IMR-90 (cell line): Measurements from ENCODE around the gene FAM193B. TPM values are rescaled to one million over a fixed set of nuclear protein-coding genes. Genes with fewer than 3 reads are reported as not detected.

Experiments
- ATAC-seq: fragments of 200-7000 bp; cut with Tn5 transposase; 2 replicates; pipeline ENCODE4 v1.9.1; 2020; ENCODE audit warnings: low read depth, mild to moderate bottlenecking, moderate library complexity
- BruUV-seq: library from RNA; stranded (reverse); fragments of 400-500 nt; replicated peaks from 2 replicates; lab custom pipeline; 2021; lab: Mats Ljungman, UMichigan
- CTCF ChIA-PET: fragments of 300-600 bp; formaldehyde crosslinking; extraction: SDS; loops from one replicate; lab custom pipeline; 2021; ENCODE audit warnings: antibody characterized with exemption; lab: Yijun Ruan, JAX
- POLR2A ChIA-PET: fragments of 300-600 bp; sonication (Branson Sonifier 250); formaldehyde crosslinking; loops from one replicate; lab custom pipeline; 2022; ENCODE audit warnings: antibody characterized with exemption; ENCODE audit not compliant: unreplicated experiment; lab: Charles Lee
- DNase-seq: peaks from one replicate; pipeline ENCODE4 v3.0.0; 2013
- H2AFZ ChIP-seq: replicated peaks from 2 replicates; pipeline ENCODE3; 2013; ENCODE audit warnings: low read length, mild to moderate bottlenecking; ENCODE audit not compliant: poor library complexity
- H2AK5ac ChIP-seq: 2 replicates; pipeline ENCODE4 v1.6.1; 2013; ENCODE audit warnings: low read depth, low read length, inconsistent platforms
- H2AK9ac ChIP-seq: replicated peaks from 2 replicates; pipeline ENCODE3; 2013; ENCODE audit warnings: mild to moderate bottlenecking, low read depth, low read length, moderate library complexity; ENCODE audit not compliant: poor library complexity
- H2BK120ac ChIP-seq: 2 replicates; pipeline ENCODE4 v1.6.1; 2013; ENCODE audit warnings: low read depth, low read length, inconsistent platforms
- H2BK15ac ChIP-seq: 3 replicates; pipeline ENCODE4 v1.6.1; 2013; ENCODE audit warnings: low read depth, low read length, inconsistent platforms
- H2BK20ac ChIP-seq: 2 replicates; pipeline ENCODE4 v1.6.1; 2013; ENCODE audit warnings: low read depth, mild to moderate bottlenecking, inconsistent platforms, low read length, moderate library complexity
- H2BK5ac ChIP-seq: 2 replicates; pipeline ENCODE4 v1.6.1; 2013; ENCODE audit warnings: mild to moderate bottlenecking, low read depth, low read length, inconsistent platforms; ENCODE audit not compliant: poor library complexity, severe bottlenecking
- H3K14ac ChIP-seq: replicated peaks from 2 replicates; pipeline ENCODE4 v1.6.1; 2013; ENCODE audit warnings: low read depth, low read length, inconsistent platforms
- H3K18ac ChIP-seq: 2 replicates; pipeline ENCODE4 v1.6.1; 2013; ENCODE audit warnings: low read depth, low read length, control low read depth
- H3K23ac ChIP-seq: 2 replicates; pipeline ENCODE4 v1.6.1; 2013; ENCODE audit warnings: low read depth, low read length, inconsistent platforms
- H3K27ac ChIP-seq: 2 replicates; pipeline ENCODE4 v1.5.1; 2013; ENCODE audit warnings: mild to moderate bottlenecking, control low read depth, low read length; ENCODE audit not compliant: insufficient read depth
- H3K27me3 ChIP-seq: 2 replicates; pipeline ENCODE4 v1.6.1; 2013; ENCODE audit warnings: low read length; ENCODE audit not compliant: control insufficient read depth, insufficient read depth
- H3K36me3 ChIP-seq: 2 replicates; pipeline ENCODE4 v1.6.1; 2013; ENCODE audit warnings: low read length, mixed read lengths; ENCODE audit not compliant: control insufficient read depth, insufficient read depth
- H3K4ac ChIP-seq: 2 replicates; pipeline ENCODE4 v1.6.1; 2013; ENCODE audit warnings: low read depth, low read length, inconsistent platforms
- H3K4me1 ChIP-seq: 2 replicates; pipeline ENCODE4 v1.6.1; 2013; ENCODE audit warnings: low read length, mixed read lengths; ENCODE audit not compliant: control insufficient read depth, insufficient read depth
- H3K4me2 ChIP-seq: 2 replicates; pipeline ENCODE4 v1.6.1; 2013; ENCODE audit warnings: low read depth, mild to moderate bottlenecking, control low read depth, low read length, moderate library complexity
- H3K4me3 ChIP-seq: 2 replicates; pipeline ENCODE4 v1.5.1; 2013; ENCODE audit warnings: low read depth, mild to moderate bottlenecking, control low read depth, low read length, moderate library complexity; ENCODE audit not compliant: insufficient read depth
- H3K56ac ChIP-seq: 2 replicates; pipeline ENCODE4 v1.6.1; 2013; ENCODE audit warnings: low read length, inconsistent platforms; ENCODE audit not compliant: insufficient read depth; ENCODE audit errors: extremely low read depth
- H3K79me1 ChIP-seq, 2 experiments: 2 replicates each; pipeline ENCODE4 v1.6.1; 2013; ENCODE audit warnings: low read length in 2 of 2, inconsistent platforms in 1 of 2, low read depth in 1 of 2
- H3K9ac ChIP-seq: 2 replicates; pipeline ENCODE4 v1.6.1; 2013; ENCODE audit warnings: low read depth, low read length, control low read depth
- H3K9me1 ChIP-seq: 2 replicates; pipeline ENCODE4 v1.6.1; 2013; ENCODE audit warnings: low read length, inconsistent platforms; ENCODE audit not compliant: insufficient read depth
- H3K9me3 ChIP-seq: 2 replicates; pipeline ENCODE4 v1.6.1; 2013; ENCODE audit warnings: low read length; ENCODE audit not compliant: control insufficient read depth, insufficient read depth
- H4K20me1 ChIP-seq: 2 replicates; pipeline ENCODE4 v1.6.1; 2013; ENCODE audit warnings: low read length, inconsistent platforms; ENCODE audit not compliant: insufficient read depth
- H4K5ac ChIP-seq: 2 replicates; pipeline ENCODE4 v1.6.1; 2013; ENCODE audit warnings: mild to moderate bottlenecking, low read depth, low read length, control low read depth
- H4K8ac ChIP-seq, 2 experiments: 2 replicates each; pipeline ENCODE4 v1.6.1; 2013; ENCODE audit warnings: low read depth in 2 of 2, low read length in 2 of 2, control low read depth in 1 of 2, inconsistent platforms in 1 of 2
- H4K91ac ChIP-seq: 2 replicates; pipeline ENCODE4 v1.6.1; 2013; ENCODE audit warnings: low read depth, low read length, inconsistent platforms; ENCODE audit not compliant: insufficient read depth
- CEBPB ChIP-seq: IDR thresholded peaks from 2 replicates; pipeline ENCODE4 v1.6.1; 2012; ENCODE audit warnings: low read depth, low read length, improper control_type of control experiment
- CHD1 ChIP-seq: IDR thresholded peaks from 2 replicates; pipeline ENCODE4 v1.6.1; 2012; ENCODE audit warnings: low read depth, low read length, improper control_type of control experiment
- CTCF ChIP-seq: conservative IDR thresholded peaks from 2 replicates; pipeline ENCODE4 v1.5.1; 2012; ENCODE audit warnings: mild to moderate bottlenecking, low read depth, low read length, improper control_type of control experiment
- ELK1 ChIP-seq: fragments of 150-350 bp; IDR thresholded peaks from 2 replicates; pipeline ENCODE4 v1.6.1; 2016; ENCODE audit warnings: low read depth, mild to moderate bottlenecking, low read length, moderate library complexity, borderline replicate concordance
- FOS ChIP-seq: fragments of 150-350 bp; IDR thresholded peaks from 2 replicates; pipeline ENCODE4 v1.6.1; 2016; ENCODE audit warnings: low read depth, low read length
- MAFK ChIP-seq: IDR thresholded peaks from 2 replicates; pipeline ENCODE4 v1.6.1; 2012; ENCODE audit warnings: low read depth, low read length, improper control_type of control experiment
- MXI1 ChIP-seq: IDR thresholded peaks from 2 replicates; pipeline ENCODE4 v1.6.1; 2012; ENCODE audit warnings: low read depth, mild to moderate bottlenecking, low read length, moderate library complexity, borderline replicate concordance
- NFE2L2 ChIP-seq: fragments of 150-350 bp; IDR thresholded peaks from 2 replicates; pipeline ENCODE4 v1.6.1; 2016; ENCODE audit warnings: low read depth, mild to moderate bottlenecking, low read length
- POLR2A ChIP-seq: IDR thresholded peaks from 2 replicates; pipeline ENCODE4 v1.6.1; 2012; ENCODE audit warnings: mild to moderate bottlenecking, low read depth, low read length
- RAD21 ChIP-seq: IDR thresholded peaks from 2 replicates; pipeline ENCODE4 v1.6.1; 2012; ENCODE audit warnings: low read length, improper control_type of control experiment
- RCOR1 ChIP-seq: IDR thresholded peaks from 2 replicates; pipeline ENCODE4 v1.6.1; 2012; ENCODE audit warnings: mild to moderate bottlenecking, low read length, improper control_type of control experiment; ENCODE audit not compliant: insufficient replicate concordance
- SMC3 ChIP-seq: fragments of 150-350 bp; IDR thresholded peaks from 2 replicates; pipeline ENCODE4 v1.6.1; 2016; ENCODE audit warnings: low read depth, mild to moderate bottlenecking, antibody characterized with exemption, low read length, moderate library complexity
- WGBS, 2 experiments: methylation state at CpG; one replicate each; pipeline versions ENCODE4 v1.1.5 to v1.1.7; 2013; ENCODE audit warnings: missing lambda C conversion rate in 2 of 2; ENCODE audit not compliant: insufficient read length in 1 of 2; ENCODE audit errors: extremely low coverage in 2 of 2; 5-methylcytosine and 5-hydroxymethylcytosine counted together
- dilution Hi-C: fragments of 300-500 bp; cut with HindIII; formaldehyde crosslinking; loops from one replicate; pipeline ENCODE4 v1.14.3; 2018; ENCODE audit warnings: low sequenced_read_pairs; ENCODE audit not compliant: unreplicated experiment
- in situ Hi-C: fragments of 300-500 bp; cut with MboI; formaldehyde crosslinking; loops from 3 replicates; pipeline ENCODE4 v1.14.3; 2019; ENCODE audit warnings: low sequenced_read_pairs, inconsistent platforms, mixed read lengths
- intact Hi-C: fragments of 100-400 bp; cut with micrococcal nuclease; formaldehyde crosslinking; loops from 2 replicates; pipeline ENCODE4 v1.10.0; 2022
- polyA plus RNA-seq, 3 experiments: library from polyadenylated mRNA; depleted of rRNA; stranded (reverse); fragments of >200 nt; gene quantifications; 2 replicates each; pipeline ENCODE4 v1.2.3, GENCODE V29; 2012; ENCODE audit warnings: low replicate concordance in 1 of 3
- total RNA-seq: library from RNA; depleted of rRNA; stranded (reverse); fragments of >200 nt; gene quantifications from 2 replicates; pipeline ENCODE4 v1.2.3, GENCODE V29; 2012
- TF ChIP-seq, protein P1 (sequence below): fragments of 150-350 bp; IDR thresholded peaks from 2 replicates; pipeline ENCODE4 v1.6.1; 2017; ENCODE audit warnings: mild to moderate bottlenecking, antibody characterized with exemption, low read length, low read depth

Gene FAM193B
- total and polyA plus RNA-seq, 2 of the 4 experiments (the other 2 are of a cell fraction): 9.5 to 52.2 TPM

- H3K4ac ChIP-seq: peak within 1 kb of the TSS; percentile 100
- H2BK5ac ChIP-seq: peak within 1 kb of the TSS; percentile 100
- WGBS, 2 experiments: 0% methylated on average over 43 of the region's 73 CpGs; no CpG with 5 or more reads in 1 of the 2 experiments
- peak within 1 kb of the TSS; percentile 99 for H4K91ac ChIP-seq
- dilution Hi-C loops (no loop called here), intact Hi-C loops (loop anchor here (1.0 to 2.0 kb wide), 2 partner anchors 25 to 41 kb away; partner anchors contain the start of gene DBN1), in situ Hi-C loops (no loop called here)
- peaks cover 46% of the 10 kb centered on the region for H4K20me1 ChIP-seq
- DNase-seq: peak; percentile 97
- peak within 1 kb of the TSS; percentile 98 for H3K23ac ChIP-seq
- H3K4me2 ChIP-seq: peak within 1 kb of the TSS; percentile 82
- ATAC-seq: peak; percentile 57
- CTCF ChIA-PET: interaction anchor here (0.7 to 1.0 kb wide), 3 partner anchors 93 to 107 kb away, joined by 3 to 4 read pairs (median 3); partner anchors contain the start of gene PFN3
- H2AK9ac ChIP-seq: peak within 1 kb of the TSS; percentile 100
- H3K9me3 ChIP-seq: no peaks in the 10 kb centered on the region
- H2AK5ac ChIP-seq: peak within 1 kb of the TSS; percentile 100
- peaks cover 21 to 51% of the 10 kb centered on the region in 2 experiments for H3K79me1 ChIP-seq
- H3K9me1 ChIP-seq: peaks cover 9% of the 10 kb centered on the region
- BruUV-seq: TSS peak; percentile 48
- peak within 1 kb of the TSS; percentile 96; the same call in 1 of the 3 replicates for H2BK15ac ChIP-seq
- peak within 1 kb of the TSS; percentile 100 for H3K27ac ChIP-seq
- peak within 1 kb of the TSS; percentile 94 for H3K18ac ChIP-seq
- H3K27me3 ChIP-seq: no peaks in the 10 kb centered on the region
- H3K36me3 ChIP-seq: peaks cover 30% of the 10 kb centered on the region
- peak within 1 kb of the TSS; percentile 99 for H3K14ac ChIP-seq
- peak within 1 kb of the TSS; percentile 95 for H4K5ac ChIP-seq
- peak within 1 kb of the TSS; percentile 91 for H3K4me3 ChIP-seq
- H2BK20ac ChIP-seq: peak within 1 kb of the TSS; percentile 41
- H4K8ac ChIP-seq: peak within 1 kb of the TSS; percentile 96 to 97
- peak within 1 kb of the TSS; percentile 92 for H3K56ac ChIP-seq
- POLR2A ChIA-PET: interaction anchor here (0.6 to 1.3 kb wide), 7 partner anchors 19 to 528 kb away, joined by 3 to 4 read pairs (median 4); partner anchors contain the start of genes DDX41 and GRK6
- H3K9ac ChIP-seq: peak within 1 kb of the TSS; percentile 100
- H2BK120ac ChIP-seq: peak within 1 kb of the TSS; percentile 93
- H3K4me1 ChIP-seq: peaks cover 40% of the 10 kb centered on the region
- H2AFZ ChIP-seq: peak within 1 kb of the TSS; percentile 91
- 0 out of 2 replicates have a peak, but pooled peaks have one; percentile 4 for TF ChIP-seq NFE2L2
- TF ChIP-seq POLR2A: peak; percentile 98
- TF ChIP-seq RCOR1: peak; percentile 98
- TF ChIP-seq CHD1: no peak
- no peak for TF ChIP-seq SMC3
- no peak for TF ChIP-seq ELK1
- no peak for TF ChIP-seq RAD21
- no peak for TF ChIP-seq CTCF
- TF ChIP-seq MXI1: no peak
- no peak for TF ChIP-seq CEBPB
- TF ChIP-seq, protein P1, sequence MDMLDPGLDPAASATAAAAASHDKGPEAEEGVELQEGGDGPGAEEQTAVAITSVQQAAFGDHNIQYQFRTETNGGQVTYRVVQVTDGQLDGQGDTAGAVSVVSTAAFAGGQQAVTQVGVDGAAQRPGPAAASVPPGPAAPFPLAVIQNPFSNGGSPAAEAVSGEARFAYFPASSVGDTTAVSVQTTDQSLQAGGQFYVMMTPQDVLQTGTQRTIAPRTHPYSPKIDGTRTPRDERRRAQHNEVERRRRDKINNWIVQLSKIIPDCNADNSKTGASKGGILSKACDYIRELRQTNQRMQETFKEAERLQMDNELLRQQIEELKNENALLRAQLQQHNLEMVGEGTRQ: no peak
- TF ChIP-seq MAFK: no peak
- no peak for TF ChIP-seq FOS
Measured at GRCh38 chr5:177497292-177498012, 56.9 kb downstream of the FAM193B start, which contains the start of gene PDLIM7. PDLIM7 (minus strand) TSS chr5:177497604; CDS start chr5:177496512, 1,092 bp downstream.
